RPMI7951 (cell line): ENCODE data around the gene YPEL1. TPM values are rescaled to one million over a fixed set of nuclear protein-coding genes. Genes with fewer than 3 reads are reported as not detected.

ENCODE experiments used
- DNase-seq: peaks from one replicate; pipeline ENCODE4 v3.0.0-alpha.2; 2012; ENCODE audit warnings: low read depth
- total RNA-seq: library from RNA; depleted of rRNA; stranded (reverse); fragments of >200 nt; shearing (Covaris generic); gene quantifications from 2 replicates; pipeline ENCODE4 v1.2.3, GENCODE V29; 2014; rRNA removed

Gene YPEL1, protein sequence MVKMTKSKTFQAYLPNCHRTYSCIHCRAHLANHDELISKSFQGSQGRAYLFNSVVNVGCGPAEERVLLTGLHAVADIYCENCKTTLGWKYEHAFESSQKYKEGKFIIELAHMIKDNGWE
- 1.1 and 1.8 TPM in 2 replicates for total RNA-seq

DNA sequence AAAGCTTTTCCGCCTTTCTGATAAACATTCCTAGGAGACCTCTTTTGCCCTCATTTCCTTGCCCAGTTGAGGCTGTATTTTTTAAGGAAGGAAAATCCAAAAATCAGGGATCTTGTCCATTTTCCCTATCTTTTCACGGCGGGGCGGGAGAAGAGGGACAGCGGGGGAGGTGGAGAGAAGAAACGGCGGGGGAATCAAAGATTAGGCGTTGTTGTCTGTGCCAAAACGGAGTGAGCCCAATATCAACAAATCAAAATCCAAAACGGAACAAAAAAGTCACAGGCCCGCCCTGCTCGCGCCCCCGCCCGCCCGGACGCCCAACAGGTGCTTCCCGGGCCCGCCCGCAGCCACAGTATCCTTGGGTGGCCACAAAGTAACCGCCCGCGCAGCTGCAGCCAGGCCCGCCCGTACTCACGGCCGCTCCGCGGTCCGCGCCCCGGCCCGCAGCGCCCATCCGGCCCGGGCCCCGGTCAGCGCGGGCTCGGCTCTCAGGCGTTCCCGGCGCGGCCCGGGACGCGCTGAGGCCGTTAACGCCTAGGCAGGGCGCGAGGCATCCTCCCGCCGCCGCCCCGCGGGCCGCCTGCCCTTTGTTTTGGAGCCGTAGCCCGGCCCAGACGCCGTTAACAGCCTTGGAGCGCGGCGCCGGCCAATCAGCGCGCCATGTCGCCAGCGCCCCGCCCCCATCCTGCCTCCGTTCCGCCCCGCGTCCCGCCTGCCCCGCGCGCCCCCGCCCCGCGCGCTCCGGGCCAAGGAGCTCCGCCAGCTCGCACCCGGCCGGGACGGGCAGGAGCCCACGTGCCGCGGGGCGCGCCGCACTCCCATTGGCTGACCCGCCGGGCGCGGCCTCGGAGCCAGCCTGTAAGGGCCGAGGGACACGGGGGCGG is at the start of gene YPEL1:
YPEL1 (minus strand) TSS at position 595 of the 884 bp plus-strand sequence. CDS start 25,050 bp downstream, outside the sequence.
- DNase-seq = peak; percentile 94

DNA sequence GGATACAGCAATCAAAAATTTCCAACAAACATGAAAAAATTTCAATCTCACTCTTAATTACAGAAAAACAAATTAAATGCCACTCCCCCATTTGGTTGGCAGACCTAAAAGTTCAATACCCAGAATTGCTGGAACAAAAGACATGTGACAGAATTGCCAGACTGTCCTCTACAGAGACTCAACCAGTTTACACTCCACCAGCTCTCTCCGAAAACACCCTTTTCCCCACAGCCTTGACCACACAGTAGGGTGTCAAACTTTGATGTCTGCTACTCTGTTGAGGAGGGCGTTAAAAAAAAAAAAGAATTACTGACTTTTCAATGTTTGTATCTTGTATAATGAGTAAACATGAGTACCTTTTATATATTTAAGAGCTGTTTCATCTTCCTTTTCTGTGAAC is 44.7 kb upstream of the YPEL1 start:
- DNase-seq = no peak

DNA sequence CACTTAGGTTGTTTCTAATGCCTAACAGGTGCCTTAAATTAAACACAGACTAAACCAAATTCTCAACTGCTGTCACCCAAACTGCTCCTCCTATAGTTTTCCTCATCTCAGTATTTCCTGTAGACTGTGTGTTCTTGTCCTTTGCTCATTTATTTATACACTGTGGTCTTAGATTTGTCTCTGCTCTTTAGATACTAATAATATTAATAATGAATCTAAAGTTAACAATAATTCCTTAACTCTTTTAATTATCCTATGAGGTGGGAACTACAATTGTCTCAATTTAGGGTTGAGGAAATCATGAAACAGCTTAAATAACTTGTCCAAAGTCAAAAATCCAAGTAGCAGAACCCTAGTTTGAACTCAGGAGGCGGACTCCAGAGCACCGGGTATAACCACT is 43.9 kb upstream of the YPEL1 start:
- peak; percentile 5 for DNase-seq

DNA sequence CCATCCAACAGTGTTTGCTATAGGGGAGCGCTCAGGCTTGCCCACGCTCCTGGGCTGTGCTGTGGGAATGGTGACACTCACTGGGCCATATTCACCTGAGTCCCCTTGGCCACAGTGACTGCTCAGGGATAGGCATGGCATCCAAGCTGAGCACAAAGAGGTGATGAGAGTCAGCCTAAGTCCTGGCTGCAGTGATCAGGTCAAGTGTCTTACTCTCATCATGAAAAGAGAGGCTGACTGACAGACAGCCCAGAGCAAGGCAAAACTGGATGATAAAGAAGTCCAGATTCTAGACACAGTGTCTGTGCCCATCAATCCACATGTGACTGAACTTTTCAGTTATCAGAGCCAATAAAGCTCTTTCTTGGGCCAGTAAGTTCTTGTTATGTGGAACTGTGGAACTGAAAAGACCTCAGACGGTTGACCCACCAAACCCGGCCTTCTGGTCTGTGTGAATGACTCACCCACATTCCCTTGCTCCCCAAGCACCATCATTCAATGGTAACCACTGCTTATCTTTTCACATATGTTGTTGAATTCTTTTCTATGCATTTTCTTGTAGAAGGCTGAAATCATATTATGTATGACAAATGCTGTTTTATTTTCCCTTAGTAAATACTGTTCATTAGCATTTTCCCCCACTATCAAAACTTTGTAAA is 43.2 kb upstream of the YPEL1 start:
- DNase-seq = peak; percentile 76

DNA sequence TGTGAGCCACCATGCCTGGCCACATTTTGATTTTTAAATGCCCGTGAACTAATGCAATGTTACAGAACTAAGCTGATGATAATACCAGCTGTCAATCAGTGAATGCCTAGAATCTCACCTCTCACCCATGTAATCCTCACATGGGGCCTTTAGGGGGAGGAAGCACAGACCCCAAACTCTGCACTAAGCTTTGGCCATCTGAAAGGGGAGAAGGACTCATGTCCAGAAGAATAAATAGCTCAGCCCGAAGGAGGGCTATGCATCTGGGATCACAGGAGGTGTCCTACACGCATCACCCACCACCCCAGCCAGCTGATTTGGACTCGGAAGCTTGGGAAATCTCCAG is 36.0 kb upstream of the YPEL1 start:
- DNase-seq = no peak

DNA sequence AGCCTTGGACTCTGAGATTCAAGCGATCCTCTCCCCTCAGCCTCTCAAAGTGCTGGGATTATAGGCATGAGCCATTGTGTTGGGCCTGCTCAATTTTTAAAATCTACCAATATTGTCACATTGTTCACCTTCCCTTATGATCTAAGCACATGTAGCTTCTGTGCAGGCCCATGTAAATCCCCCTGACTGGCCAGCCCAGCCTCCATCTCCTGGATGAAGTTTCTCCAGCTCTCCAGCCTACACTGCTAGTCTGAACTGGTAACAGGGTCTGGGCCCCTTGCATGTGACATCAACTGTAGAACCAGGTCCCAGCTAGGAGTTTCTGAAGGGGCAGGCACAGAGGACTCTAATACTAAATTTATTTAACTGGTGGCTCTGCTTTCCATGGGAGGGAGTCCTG is 32.8 kb upstream of the YPEL1 start:
- no peak for DNase-seq

DNA sequence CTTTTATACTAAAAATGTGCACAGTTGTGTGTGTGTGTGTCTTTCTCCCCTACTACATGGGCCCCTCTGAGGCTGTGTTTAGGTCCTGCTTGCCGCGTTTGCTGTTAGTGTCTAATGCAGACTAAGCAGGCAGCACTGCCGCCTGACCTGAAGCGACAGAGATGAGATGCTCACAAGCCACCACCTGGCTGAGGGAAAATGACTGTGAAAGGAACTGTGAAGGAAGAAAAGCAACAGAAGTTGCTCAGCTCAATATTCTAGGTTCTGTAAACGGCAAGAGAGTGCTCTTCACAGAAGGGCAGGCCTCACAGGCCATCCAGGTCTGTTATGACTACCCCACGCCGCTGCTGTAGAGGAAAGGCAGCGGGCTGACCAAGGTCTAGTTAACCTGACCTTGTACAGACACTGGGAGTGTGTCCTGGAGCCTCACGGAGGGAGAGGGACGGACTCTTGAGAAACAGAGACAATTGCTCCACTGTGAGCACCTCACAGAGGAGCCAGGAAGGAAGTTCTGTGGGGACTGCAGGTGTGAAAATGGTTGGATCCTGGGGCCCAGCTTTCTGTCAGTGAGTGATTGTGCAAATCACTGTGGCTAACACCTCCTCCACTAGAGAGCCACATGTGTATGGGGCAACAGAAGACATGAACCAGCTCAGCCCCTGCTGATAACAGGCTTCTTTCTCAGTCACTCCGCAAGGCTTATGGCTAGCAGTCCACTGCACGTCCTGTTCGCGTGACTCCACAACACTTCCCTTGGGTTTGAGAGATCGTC is 31.3 kb upstream of the YPEL1 start:
- DNase-seq = no peak

DNA sequence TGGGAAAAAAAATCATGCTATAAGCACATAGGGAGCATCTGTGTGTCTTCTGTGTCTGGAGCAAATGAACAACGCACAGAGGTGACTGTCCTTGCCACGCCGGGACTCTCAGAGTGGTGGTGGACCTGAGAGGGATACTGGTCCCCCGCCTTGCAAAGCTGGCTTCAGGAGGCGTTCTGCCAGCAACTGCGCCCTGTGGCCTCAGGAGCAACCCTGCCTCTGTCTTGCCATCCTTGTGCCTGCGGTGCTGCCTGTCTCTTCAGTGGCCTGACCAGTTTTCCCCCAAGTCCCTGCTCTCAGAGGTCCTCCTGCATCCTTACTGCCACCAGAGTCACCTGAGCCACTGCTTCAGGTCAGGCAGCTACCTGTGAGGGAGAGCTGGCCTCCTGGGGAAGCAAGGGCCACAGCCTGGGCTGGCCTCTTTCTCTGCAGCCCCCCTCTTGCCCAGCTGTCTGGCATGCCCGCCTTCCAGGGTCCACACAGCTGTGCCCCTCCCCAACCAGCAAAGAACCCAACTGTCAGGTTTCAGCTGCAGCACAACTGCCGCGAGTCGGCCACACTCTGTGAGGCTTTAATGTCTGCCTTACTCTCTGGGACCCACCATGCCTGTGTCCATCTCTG is 30.4 kb upstream of the YPEL1 start:
- no peak for DNase-seq

DNA sequence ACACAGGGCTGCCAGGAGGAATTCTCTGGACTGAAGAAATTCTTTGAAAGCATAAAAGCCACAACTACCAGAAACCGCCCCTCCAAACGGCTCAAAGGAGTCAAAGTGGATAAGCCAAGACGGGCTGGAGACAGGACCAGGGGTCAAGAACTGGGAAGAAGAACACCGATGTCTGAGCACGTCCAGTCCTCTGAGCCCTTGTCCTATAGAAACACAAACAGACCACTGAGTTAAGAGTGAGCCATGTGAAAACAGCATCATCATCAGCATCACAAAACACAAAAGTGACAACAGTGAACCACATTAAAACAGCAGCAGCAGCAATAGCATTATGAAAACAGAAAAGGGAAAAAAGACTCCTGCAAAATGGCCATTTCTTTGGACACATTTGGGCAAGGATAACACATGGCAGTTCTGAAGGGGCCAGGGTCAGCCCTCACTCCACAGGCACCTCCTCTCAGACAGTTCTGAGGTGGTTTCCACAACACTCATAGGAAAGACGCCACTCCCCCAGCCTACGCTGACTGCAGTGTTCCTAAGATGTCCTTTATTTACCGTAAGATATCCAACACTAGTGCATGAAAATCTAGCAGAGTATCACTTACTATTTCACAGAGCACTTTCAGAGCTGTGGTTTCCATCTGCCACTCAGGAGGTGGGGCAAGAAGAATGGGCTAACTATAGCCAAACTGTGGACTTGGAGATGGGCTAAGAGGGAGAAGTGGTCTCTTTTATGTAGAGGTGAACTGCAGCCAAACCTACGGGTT is 28.6 kb upstream of the YPEL1 start:
- no peak for DNase-seq

DNA sequence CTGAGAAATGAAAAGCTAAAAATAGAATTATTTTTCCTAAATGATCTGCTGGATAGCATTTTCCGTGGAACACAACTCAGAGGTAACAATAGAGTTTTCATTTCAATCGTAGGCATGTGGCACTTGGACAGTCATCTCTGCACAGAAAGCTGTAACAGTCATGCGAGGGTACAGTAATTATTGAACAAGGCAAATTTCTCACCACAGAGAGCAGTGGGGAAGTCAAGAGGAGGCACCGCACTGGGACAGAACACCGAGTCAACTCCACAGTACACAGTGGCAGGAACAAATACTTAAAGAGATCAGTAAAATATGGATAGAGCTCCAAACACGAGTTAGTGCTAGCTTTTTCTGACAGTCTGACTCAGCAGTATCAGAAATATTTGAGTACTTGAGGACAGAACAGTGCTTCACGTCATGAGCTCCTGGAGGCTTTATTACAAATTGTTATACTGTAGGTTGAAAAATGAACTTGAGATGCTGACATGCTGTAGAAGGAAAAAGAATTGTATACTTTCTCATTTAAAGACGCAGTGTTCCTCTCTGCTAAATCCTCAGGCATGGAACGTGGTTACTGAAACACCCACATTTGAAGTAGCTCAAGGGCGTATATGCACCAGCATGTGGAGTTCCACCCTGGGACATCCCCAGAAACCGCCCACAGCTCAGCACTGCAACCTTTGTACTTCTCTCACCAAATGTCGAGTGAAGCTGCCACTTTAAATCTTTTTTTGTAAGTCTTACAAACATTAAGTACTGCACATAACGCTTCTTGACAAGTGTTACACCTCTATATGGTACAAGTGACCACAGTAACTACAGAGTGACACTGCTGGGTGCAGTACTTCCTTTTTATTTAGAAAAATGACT is 27.4 kb upstream of the YPEL1 start:
- DNase-seq = no peak

DNA sequence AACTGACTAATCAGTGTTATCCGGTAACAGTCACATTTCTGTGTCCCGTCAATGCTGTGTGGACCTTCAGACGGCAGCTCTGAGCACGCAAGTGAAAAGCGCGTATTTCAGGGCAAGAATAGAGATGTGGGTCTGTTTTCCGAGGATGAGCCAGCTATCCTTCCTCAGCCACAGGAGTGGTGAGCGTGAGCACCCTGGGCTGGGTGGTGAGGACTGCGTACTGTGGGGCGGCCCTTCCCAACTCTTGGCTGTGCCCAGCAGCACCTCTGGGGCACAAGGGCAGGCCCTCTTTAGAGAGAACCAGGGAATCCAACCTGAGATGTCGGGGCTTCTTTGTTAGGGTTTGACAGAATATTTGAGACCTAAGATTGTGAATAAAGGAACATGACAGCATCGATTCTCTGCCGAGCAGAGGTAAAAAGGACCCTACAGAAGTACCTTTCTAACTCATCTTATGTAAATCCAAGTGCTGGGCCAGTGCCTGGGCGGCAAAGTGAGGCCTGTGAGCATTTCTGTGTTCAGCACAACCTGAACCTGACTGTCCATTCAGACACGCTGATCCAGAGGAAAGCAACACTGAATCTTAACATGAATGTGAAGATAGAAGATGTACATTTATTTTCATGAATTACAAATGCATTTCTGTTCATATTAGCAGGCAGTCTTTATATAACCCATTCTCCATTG is 26.5 kb upstream of the YPEL1 start:
- no peak for DNase-seq

DNA sequence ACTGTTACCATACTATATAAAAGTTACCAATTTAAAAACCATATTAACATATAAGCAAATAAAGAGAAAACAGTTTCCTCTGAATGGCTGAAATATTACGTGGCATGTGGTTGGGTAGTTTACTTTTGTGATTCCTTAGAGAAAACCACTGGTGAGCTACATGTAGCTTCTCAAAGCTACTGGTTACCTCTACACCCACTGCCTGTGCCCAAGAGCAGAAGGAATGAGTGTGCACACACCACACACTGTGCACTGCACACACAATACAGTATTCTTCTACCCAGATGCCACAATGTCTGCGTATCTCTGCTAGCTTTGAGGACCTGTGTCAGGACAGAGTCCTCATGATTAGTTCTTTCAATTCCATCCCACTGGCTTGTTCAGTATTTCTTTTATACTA is 25.5 kb upstream of the YPEL1 start:
- no peak for DNase-seq

DNA sequence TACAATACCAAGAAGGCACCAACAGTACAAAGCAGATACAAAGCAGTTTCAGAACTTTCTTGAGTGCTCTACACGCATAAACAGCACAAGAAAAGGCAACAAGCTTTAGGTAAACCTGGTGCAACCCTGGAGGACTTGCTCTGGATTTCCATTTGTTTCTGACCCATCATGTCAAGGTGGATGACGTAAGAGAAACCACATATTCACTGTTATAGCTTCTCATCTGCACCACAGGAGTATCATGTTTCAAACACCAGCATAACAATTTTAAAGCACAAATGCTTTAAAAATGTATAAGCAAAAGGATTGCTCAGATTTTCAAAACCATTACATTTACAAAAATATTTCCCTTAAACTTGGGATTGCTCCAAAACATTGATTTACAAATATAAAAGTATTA is 25.0 kb upstream of the YPEL1 start:
- DNase-seq = peak; percentile 53

DNA sequence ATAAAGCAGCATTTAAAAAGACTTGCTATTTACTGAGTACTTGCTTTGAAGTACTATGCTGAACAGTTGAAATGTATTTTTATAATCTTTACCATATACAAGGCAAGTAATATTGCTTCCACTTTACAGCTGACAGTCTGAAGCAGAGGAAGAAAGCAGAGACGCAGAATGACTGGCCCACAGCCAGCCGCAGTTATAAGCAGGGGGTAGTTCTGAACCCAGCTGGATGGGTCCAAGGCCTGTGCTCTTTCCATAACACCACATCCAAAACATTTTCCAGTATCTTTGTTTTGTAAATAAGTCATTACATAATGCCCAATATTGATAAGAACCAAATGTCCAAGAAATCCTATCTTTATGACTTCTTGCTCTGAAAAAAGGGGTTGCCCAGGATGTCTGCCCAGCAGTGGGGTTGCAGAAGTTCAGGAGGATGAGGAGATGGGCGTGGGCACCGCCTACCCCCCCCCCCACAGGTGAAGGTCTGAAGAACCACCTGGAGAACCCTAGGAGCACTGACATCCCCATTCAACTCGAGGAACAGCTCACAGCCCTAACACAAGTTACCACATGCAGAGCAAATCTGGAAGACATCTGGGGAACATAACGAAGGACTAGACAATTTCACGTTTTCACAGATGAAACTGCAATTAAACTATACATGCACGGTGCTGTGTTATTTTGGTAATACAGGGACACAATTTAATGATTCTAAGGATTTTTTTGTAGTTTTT is 24.2 kb upstream of the YPEL1 start:
- no peak for DNase-seq

DNA sequence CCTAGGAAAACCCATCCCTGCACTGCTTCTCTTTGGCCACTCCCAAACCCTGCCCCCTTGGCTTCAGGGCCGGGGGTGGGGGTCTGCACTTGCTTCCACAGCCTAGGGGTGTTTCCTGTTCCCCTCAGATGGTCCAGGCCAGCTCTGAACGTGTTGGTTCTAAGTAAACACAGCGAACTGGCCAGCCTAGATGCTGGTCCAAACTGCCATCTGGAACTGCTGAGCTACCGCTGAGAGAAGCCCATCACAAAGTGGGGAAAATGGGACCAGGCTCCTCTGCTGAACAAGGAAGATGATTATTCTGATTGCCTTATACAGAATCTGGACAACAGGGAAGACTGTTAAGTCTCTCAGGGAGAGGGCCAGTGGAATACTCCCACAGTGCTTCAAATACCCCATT is 23.5 kb upstream of the YPEL1 start:
- DNase-seq = no peak

DNA sequence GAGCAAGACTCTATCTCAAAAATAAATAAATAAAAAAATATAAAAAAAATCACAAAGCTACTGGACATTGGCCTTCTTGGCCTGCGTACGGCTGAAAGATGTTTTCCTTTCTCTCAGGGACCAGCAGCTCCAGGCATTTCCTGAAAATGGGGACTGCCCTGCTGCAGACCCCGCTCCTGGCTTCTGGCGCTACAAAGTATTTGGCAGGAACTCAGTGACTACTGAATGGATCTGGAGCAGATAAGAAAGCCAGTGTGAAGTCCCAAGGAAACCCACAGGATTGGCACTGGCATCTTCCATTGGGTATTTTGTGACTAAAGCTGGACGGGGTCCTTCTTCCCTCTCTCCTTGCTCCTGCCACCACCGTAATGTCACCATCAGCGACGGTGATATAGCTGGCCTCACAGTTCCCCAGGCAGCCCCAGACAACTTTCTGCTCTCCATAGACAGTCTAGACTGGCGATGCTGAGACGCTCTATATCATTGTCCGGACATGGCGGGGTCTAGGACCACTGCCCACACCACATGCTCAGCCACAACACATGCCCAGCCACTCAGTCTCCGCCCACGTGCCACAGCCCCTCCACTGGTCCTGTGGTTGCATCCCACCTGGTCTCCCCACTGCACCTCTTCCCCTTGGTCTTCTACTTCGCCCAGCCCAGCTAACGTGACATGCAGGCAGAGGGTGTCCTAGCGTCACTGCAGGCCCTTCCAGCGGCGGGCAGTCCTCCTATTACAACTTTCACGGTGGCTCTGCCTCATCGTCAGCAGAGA is 22.7 kb upstream of the YPEL1 start:
- no peak for DNase-seq

DNA sequence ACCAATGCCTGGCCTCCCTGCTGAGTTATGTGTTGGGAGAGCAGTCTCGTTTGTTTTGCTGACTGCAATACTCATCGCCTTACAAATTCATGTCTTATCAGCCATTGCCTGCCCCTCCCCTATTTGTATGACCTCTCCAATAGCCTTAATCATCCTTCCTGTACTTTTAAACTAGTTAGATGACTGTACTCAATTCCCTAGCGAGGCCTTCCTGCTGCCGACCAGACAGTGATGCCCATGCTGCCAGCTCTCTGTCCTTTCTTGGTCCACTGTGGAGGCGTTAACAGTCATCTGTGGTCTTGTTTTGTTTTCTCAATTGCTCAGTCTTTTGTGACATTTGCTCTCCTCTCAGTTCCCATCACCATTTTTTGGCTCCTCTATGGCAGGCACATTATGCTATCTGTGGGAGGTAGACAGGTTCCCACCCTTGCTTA is 20.3 kb upstream of the YPEL1 start:
- peak; percentile 7 for DNase-seq

DNA sequence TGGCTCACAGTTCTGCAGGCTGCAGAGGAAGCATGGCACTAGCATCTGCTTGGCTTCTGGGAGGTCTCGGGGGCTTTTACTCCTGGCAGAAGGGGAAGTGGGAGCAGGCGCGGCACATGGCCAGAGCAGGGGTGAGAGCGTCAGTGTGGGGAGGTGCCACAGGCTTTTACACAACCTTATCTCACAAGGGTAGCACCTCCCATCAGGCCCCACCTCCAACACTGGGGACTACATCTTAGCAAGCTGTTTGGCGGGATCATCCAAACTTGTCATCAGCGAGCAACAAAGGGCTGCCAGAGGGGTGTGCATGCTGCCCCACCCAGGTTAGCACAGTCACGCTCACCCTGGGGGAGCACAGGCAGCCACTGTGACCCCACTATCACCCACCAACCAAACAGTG is 18.9 kb upstream of the YPEL1 start:
- DNase-seq = no peak
